Measurements from ENCODE around the gene SLC22A5.
"Not testable (repeated sequence)": the region's sequence is repeated elsewhere in the genome, so short reads cannot be mapped to it uniquely, and the experiment has no call there.

The SLC22A5 gene

GRCh38 chr5:132389051-132389331, 19.5 kb downstream of the SLC22A5 start:
- no peak for DNase-seq

- peak; percentile 100 for DNase-seq
Observed at GRCh38 chr5:132389585-132390286, 20.2 kb downstream of the SLC22A5 start.

- no peak for DNase-seq
Observed at GRCh38 chr5:132391247-132391646, 21.7 kb downstream of the SLC22A5 start.

GRCh38 chr5:132391870-132392269, 22.4 kb downstream of the SLC22A5 start:
- no peak for DNase-seq

- no peak for DNase-seq
Observed at GRCh38 chr5:132392411-132392810, 22.9 kb downstream of the SLC22A5 start.

- no peak for DNase-seq
Observed at GRCh38 chr5:132392978-132393825, 23.7 kb downstream of the SLC22A5 start.

- DNase-seq: no peak
Observed at GRCh38 chr5:132394667-132395259, 25.3 kb downstream of the SLC22A5 start.

GRCh38 chr5:132396589-132397031, 27.1 kb downstream of the SLC22A5 start:
- DNase-seq: peak; percentile 28

- no peak for DNase-seq
Observed at GRCh38 chr5:132397224-132397623, 27.7 kb downstream of the SLC22A5 start.

GRCh38 chr5:132397936-132398675, 28.6 kb downstream of the SLC22A5 start:
- not testable (repeated sequence) for DNase-seq

GRCh38 chr5:132404041-132404440, 34.5 kb downstream of the SLC22A5 start:
- not testable (repeated sequence) for DNase-seq

GRCh38 chr5:132405646-132406045, 36.1 kb downstream of the SLC22A5 start:
- no peak for DNase-seq

- no peak for DNase-seq
Observed at GRCh38 chr5:132406144-132406783, 36.8 kb downstream of the SLC22A5 start.

GRCh38 chr5:132407970-132408369, 38.5 kb downstream of the SLC22A5 start:
- no peak for DNase-seq

GRCh38 chr5:132408456-132408855, 38.9 kb downstream of the SLC22A5 start:
- DNase-seq: no peak

GRCh38 chr5:132408965-132409364, 39.5 kb downstream of the SLC22A5 start:
- no peak for DNase-seq

GRCh38 chr5:132410451-132411303, 41.2 kb downstream of the SLC22A5 start:
- DNase-seq: peak; percentile 79

GRCh38 chr5:132411304-132412013, 41.9 kb downstream of the SLC22A5 start:
- DNase-seq: no peak

- no peak for DNase-seq
Observed at GRCh38 chr5:132413567-132413966, 44.1 kb downstream of the SLC22A5 start.

- peak; percentile 78 for DNase-seq
Observed at GRCh38 chr5:132414634-132415378, 45.3 kb downstream of the SLC22A5 start.

Data from EL (cell line).